ENCODE measurements around the gene TCP11X1.
"Not testable (repeated sequence)": the region's sequence is repeated elsewhere in the genome, so short reads cannot be mapped to it uniquely, and the experiment has no call there.

Gene TCP11X1

DNA sequence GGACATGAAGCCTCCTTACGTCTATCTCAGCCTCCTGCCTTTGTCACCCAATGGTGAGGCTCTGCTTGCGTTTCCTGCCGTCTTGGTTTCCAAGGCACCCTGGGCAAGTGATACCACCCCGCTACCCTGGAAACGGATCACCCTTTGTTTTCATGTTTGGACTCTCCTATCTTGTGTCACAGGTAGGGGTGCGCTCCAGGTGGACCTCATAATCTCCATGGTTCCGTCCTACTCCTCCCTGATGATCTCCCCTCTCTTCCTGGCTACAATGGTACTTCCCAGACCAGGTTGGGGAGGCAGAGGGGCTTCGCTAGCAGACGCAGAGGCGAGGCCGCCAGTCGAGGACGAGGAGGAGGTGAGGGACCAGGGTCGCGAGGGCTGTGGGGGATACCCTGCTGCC, at the start of gene TCP11X1:
Gene TCP11X1, plus strand, starts transcription at position 316 of the 400 bp plus-strand sequence.
- not testable (repeated sequence) for DNase-seq

DNA sequence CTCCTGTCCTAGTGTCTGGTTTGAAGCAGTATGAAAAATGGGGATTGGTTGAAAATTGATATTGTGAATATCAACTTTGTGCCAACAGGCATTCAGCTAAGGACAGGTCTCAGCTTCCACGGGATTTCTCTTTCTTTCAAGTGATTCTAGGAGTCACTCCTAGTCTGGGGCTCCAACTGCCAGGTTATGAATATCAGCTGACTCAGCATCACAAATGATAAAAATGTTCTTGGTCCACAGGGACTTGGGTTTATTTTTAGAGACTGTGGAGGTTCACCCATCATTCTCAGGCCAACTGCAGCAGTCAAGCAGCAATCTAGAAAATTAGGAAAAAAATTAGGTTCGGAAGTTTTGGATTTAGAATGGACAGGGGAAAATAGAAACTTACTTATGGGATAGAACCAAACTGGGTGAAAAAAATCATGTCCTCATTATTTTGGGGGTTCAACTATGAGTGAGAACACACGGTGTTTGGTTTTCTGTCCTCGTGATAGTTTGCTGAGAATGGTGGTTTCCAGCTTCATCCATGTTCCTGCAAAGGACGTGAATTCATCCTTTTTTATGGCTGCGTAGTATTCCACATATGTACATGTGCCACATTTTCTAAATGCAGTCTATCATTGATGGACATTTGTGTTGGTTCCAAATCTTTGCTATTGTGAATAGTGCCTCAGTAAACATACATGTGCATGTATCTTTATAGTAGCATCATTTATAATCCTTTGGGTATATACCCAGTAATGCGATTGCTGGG, 29.0 kb upstream of the TCP11X1 start:
- DNase-seq: no peak

GRCh38 chrX:102207940-102208339, 7.2 kb upstream of the TCP11X1 start:
- DNase-seq: not testable (repeated sequence)

DNA sequence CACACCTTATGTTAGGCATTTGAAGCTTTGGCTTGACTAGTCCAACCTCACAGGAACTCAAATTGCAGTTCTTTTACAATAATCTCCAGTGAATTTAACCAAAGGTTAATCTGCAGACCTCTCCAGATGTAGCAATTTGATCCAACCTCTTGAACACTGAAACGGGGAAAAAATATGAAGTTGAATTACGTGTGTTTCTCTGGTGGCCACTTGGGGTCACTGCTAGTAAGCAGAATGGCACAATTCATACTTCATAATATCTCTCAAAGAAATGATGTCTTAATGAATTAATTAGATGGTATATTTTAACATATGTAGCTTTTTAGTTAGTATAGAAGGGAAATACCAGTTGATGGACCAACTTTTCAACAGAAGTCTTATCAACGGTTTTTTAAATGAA, 1.4 kb downstream of the TCP11X1 start:
- DNase-seq: not testable (repeated sequence)

GRCh38 chrX:102235678-102236077, 20.6 kb downstream of the TCP11X1 start:
- DNase-seq: not testable (repeated sequence)

GRCh38 chrX:102240265-102240664, 25.2 kb downstream of the TCP11X1 start:
- DNase-seq: not testable (repeated sequence)

DNA sequence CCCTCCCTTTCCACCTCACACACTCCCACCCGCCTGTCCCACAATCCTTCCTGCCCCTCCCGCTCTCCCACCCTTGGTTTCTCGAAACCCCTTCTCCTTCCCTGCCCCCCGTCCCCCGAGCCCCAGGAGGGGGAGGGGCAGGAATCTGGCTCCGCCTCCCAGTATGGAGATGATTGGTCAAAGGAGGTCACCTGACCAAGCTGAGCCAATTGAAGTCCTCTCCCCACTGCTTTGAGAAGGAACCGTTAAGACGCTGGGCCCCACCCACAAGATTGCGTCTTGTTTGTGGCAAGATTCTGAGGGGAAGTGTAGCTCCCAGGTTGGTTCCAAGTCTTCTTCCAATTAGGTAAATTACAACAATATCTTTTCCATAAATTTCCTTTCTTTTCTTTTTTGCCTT, 31.8 kb downstream of the TCP11X1 start, which contains the start of gene NXF2:
Gene NXF2, plus strand, starts transcription at position 275 of the 400 bp plus-strand sequence. CDS start 59,912 bp downstream, outside the sequence.
- DNase-seq: not testable (repeated sequence)

DNA sequence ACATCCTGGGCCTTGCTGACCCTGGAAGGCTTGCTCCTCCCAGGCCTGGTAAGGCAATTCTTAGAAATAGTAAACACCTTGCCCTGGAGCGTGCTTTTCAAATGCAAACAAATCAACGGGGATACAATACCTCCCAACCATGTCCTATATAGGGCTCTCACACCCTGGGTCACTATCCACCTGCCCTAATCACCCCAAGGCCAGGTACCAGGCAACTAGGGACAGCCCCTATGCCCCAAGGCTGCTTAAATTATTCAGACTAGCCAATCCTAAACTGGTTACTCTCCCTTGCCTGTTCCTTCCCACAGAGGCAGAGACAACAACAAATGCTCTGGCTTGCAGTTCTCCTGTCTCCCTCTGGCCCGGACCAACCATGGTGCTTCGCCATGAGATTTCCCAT, 57.1 kb downstream of the TCP11X1 start:
- not testable (repeated sequence) for DNase-seq
